Inflammatory macrophage treated with lipopolysaccharide for 1 hour (primary cell): ENCODE measurements around the gene ASXL1.
"Not testable (repeated sequence)": the region's sequence is repeated elsewhere in the genome, so short reads cannot be mapped to it uniquely, and the experiment has no call there.

Experiments used
- DNase-seq, 2 donors: peaks; one replicate each; pipeline ENCODE4 v3.0.0-alpha.2; 2020 to 2022

Gene ASXL1

GRCh38 chr20:32363492-32363891 is 5.4 kb downstream of the ASXL1 start:
- no peak for DNase-seq

- DNase-seq, result no peak
Observed at GRCh38 chr20:32364554-32365208, 6.5 kb downstream of the ASXL1 start.

GRCh38 chr20:32365564-32365963 is 7.4 kb downstream of the ASXL1 start:
- DNase-seq, result no peak

- DNase-seq, result no peak
Observed at GRCh38 chr20:32366380-32366779, 8.2 kb downstream of the ASXL1 start.

- DNase-seq, result no peak
Observed at GRCh38 chr20:32368323-32368722, 10.2 kb downstream of the ASXL1 start.

- peak; percentile 20 to 58 for DNase-seq
Observed at GRCh38 chr20:32368925-32369324, 10.8 kb downstream of the ASXL1 start.

- no peak for DNase-seq
Observed at GRCh38 chr20:32370897-32371296, 12.8 kb downstream of the ASXL1 start.

- no peak for DNase-seq
Observed at GRCh38 chr20:32378461-32378860, 20.3 kb downstream of the ASXL1 start.

- DNase-seq, result not testable (repeated sequence)
Observed at GRCh38 chr20:32380037-32380436, 21.9 kb downstream of the ASXL1 start.

- DNase-seq, result no peak
Observed at GRCh38 chr20:32380745-32381144, 22.6 kb downstream of the ASXL1 start.

GRCh38 chr20:32382102-32382950 is 24.2 kb downstream of the ASXL1 start:
- DNase-seq, result no peak

- not testable (repeated sequence) for DNase-seq
Observed at GRCh38 chr20:32383441-32383840, 25.3 kb downstream of the ASXL1 start.

GRCh38 chr20:32385541-32385940 is 27.4 kb downstream of the ASXL1 start:
- DNase-seq, result no peak

GRCh38 chr20:32386091-32386490 is 28.0 kb downstream of the ASXL1 start:
- DNase-seq, result no peak

GRCh38 chr20:32387252-32387651 is 29.1 kb downstream of the ASXL1 start:
- DNase-seq, result peak in 1 of 2 donors; percentile 3

GRCh38 chr20:32391003-32391402 is 32.9 kb downstream of the ASXL1 start:
- DNase-seq, result peak; percentile 62 to 64

GRCh38 chr20:32395066-32395465 is 36.9 kb downstream of the ASXL1 start:
- no peak for DNase-seq

GRCh38 chr20:32396646-32397160 is 38.6 kb downstream of the ASXL1 start:
- DNase-seq, result no peak

- no peak for DNase-seq
Observed at GRCh38 chr20:32397567-32398084, 39.5 kb downstream of the ASXL1 start.

GRCh38 chr20:32400476-32400875 is 42.3 kb downstream of the ASXL1 start:
- DNase-seq, result no peak

- DNase-seq, result no peak
Observed at GRCh38 chr20:32404017-32404416, 45.9 kb downstream of the ASXL1 start.

GRCh38 chr20:32406701-32407100 is 48.6 kb downstream of the ASXL1 start:
- DNase-seq, result no peak

GRCh38 chr20:32407131-32407750 is 49.1 kb downstream of the ASXL1 start:
- DNase-seq, result not testable (repeated sequence)
